HepG2 (cell line): Measurements from ENCODE around the gene PIEZO2.

Experiments
- FOXK1 ChIP-seq: sonication (generic); formaldehyde crosslinking; IDR thresholded peaks from 2 replicates; pipeline ENCODE4 v1.4.0; 2020; ENCODE audit warnings: low read depth, missing genetic modification reagents, borderline replicate concordance
- KDM4B ChIP-seq: sonication (generic); formaldehyde crosslinking; IDR thresholded peaks from 2 replicates; pipeline ENCODE4 v1.4.0; 2020; ENCODE audit warnings: missing genetic modification reagents
- RBM22 ChIP-seq: fragments of 200-400 bp; formaldehyde crosslinking; optimal IDR thresholded peaks from 2 replicates; pipeline ENCODE3; 2017; ENCODE audit warnings: mild to moderate bottlenecking, low read length, moderate library complexity
- RELA ChIP-seq: sonication (generic); formaldehyde crosslinking; IDR thresholded peaks from 2 replicates; pipeline ENCODE4 v1.4.0; 2020; ENCODE audit warnings: missing genetic modification reagents
- SAFB2 ChIP-seq: sonication (generic); formaldehyde crosslinking; IDR thresholded peaks from 2 replicates; pipeline ENCODE4 v1.5.1; 2020; ENCODE audit warnings: missing genetic modification reagents, low read depth, mild to moderate bottlenecking, borderline replicate concordance
- XBP1 ChIP-seq: sonication (generic); formaldehyde crosslinking; IDR thresholded peaks from 2 replicates; pipeline ENCODE4 v1.5.0; 2020; ENCODE audit warnings: missing genetic modification reagents
- ZGPAT ChIP-seq: IDR thresholded peaks from 2 replicates; pipeline ENCODE4 v1.6.1; 2016; ENCODE audit warnings: mild to moderate bottlenecking
- ZNF12 ChIP-seq: sonication (generic); formaldehyde crosslinking; IDR thresholded peaks from 2 replicates; pipeline ENCODE4 v1.5.0; 2020; ENCODE audit warnings: missing genetic modification reagents
- ZNF550 ChIP-seq: sonication (generic); formaldehyde crosslinking; IDR thresholded peaks from 2 replicates; pipeline ENCODE4 v1.4.0; 2020; ENCODE audit warnings: mild to moderate bottlenecking, missing genetic modification reagents, borderline replicate concordance
- ZSCAN31 ChIP-seq: sonication (generic); formaldehyde crosslinking; IDR thresholded peaks from 2 replicates; pipeline ENCODE4 v1.5.0; 2020; ENCODE audit warnings: low read depth, mild to moderate bottlenecking, missing genetic modification reagents
- TF ChIP-seq, protein P1 (sequence below): sonication (generic); formaldehyde crosslinking; conservative IDR thresholded peaks from 2 replicates; pipeline ENCODE4 v1.8.0; 2022; ENCODE audit warnings: mild to moderate bottlenecking, moderate library complexity, missing genetic modification reagents
- TF ChIP-seq, protein P2 (sequence below): sonication (generic); formaldehyde crosslinking; IDR thresholded peaks from 2 replicates; pipeline ENCODE4 v1.5.1; 2020; ENCODE audit warnings: missing genetic modification reagents, mild to moderate bottlenecking, borderline replicate concordance
- TF ChIP-seq, protein P3 (sequence below): IDR thresholded peaks from 2 replicates; pipeline ENCODE4 v1.6.1; 2012; ENCODE audit warnings: inconsistent platforms
- TF ChIP-seq, protein P4 (sequence below): sonication (generic); formaldehyde crosslinking; IDR thresholded peaks from 2 replicates; pipeline ENCODE4 v1.5.0; 2020; ENCODE audit warnings: mild to moderate bottlenecking, missing genetic modification reagents, moderate library complexity

DNA sequence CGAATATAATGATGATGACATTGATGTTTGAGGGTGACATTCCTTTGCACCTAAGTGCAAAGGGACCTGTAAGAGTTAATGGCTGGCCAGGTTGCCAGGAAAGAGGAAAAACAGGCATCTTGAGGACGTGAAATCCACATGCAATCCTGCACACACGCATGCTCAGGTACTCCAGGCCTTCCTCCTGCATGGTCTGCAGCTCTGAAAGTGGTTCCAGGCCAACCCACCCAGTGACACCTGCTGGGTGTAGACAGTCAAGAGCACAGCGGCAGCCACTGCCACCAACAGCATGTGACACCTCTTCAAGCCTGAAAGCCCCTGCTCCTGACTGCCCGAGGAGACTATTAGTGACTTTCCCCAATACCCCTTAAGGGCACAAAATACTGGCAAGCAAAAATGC lies 101.6 kb downstream of the PIEZO2 start:
- TF ChIP-seq ZNF550 (CRISPR knock-in tag) (no peak), KDM4B (CRISPR knock-in tag) (no peak), ZGPAT (CRISPR knock-in tag) (no peak), ZSCAN31 (CRISPR knock-in tag) (no peak), XBP1 (CRISPR knock-in tag) (no peak), SAFB2 (CRISPR knock-in tag) (no peak), RBM22 (no peak), RELA (CRISPR knock-in tag) (no peak), ZNF12 (no peak), FOXK1 (CRISPR knock-in tag) (no peak)
- TF ChIP-seq, protein P1, sequence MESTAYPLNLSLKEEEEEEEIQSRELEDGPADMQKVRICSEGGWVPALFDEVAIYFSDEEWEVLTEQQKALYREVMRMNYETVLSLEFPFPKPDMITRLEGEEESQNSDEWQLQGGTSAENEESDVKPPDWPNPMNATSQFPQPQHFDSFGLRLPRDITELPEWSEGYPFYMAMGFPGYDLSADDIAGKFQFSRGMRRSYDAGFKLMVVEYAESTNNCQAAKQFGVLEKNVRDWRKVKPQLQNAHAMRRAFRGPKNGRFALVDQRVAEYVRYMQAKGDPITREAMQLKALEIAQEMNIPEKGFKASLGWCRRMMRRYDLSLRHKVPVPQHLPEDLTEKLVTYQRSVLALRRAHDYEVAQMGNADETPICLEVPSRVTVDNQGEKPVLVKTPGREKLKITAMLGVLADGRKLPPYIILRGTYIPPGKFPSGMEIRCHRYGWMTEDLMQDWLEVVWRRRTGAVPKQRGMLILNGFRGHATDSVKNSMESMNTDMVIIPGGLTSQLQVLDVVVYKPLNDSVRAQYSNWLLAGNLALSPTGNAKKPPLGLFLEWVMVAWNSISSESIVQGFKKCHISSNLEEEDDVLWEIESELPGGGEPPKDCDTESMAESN (CRISPR knock-in tag): no peak
- TF ChIP-seq, protein P2, sequence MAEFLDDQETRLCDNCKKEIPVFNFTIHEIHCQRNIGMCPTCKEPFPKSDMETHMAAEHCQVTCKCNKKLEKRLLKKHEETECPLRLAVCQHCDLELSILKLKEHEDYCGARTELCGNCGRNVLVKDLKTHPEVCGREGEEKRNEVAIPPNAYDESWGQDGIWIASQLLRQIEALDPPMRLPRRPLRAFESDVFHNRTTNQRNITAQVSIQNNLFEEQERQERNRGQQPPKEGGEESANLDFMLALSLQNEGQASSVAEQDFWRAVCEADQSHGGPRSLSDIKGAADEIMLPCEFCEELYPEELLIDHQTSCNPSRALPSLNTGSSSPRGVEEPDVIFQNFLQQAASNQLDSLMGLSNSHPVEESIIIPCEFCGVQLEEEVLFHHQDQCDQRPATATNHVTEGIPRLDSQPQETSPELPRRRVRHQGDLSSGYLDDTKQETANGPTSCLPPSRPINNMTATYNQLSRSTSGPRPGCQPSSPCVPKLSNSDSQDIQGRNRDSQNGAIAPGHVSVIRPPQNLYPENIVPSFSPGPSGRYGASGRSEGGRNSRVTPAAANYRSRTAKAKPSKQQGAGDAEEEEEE (CRISPR knock-in tag): no peak
- TF ChIP-seq, protein P3, sequence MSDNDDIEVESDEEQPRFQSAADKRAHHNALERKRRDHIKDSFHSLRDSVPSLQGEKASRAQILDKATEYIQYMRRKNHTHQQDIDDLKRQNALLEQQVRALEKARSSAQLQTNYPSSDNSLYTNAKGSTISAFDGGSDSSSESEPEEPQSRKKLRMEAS: no peak
- TF ChIP-seq, protein P4, sequence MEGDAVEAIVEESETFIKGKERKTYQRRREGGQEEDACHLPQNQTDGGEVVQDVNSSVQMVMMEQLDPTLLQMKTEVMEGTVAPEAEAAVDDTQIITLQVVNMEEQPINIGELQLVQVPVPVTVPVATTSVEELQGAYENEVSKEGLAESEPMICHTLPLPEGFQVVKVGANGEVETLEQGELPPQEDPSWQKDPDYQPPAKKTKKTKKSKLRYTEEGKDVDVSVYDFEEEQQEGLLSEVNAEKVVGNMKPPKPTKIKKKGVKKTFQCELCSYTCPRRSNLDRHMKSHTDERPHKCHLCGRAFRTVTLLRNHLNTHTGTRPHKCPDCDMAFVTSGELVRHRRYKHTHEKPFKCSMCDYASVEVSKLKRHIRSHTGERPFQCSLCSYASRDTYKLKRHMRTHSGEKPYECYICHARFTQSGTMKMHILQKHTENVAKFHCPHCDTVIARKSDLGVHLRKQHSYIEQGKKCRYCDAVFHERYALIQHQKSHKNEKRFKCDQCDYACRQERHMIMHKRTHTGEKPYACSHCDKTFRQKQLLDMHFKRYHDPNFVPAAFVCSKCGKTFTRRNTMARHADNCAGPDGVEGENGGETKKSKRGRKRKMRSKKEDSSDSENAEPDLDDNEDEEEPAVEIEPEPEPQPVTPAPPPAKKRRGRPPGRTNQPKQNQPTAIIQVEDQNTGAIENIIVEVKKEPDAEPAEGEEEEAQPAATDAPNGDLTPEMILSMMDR (CRISPR knock-in tag): no peak
